Keratinocyte (primary cell): ENCODE results near the gene ARHGAP8. TPM values are rescaled to one million over a fixed set of nuclear protein-coding genes. Genes with fewer than 3 reads are reported as not detected.

ENCODE experiments used
- DNase-seq: peaks from one replicate; pipeline ENCODE4 v3.0.0-alpha.2; 2011; ENCODE audit warnings: low read depth, missing footprints, low spot score
- FAIRE-seq: peaks from 2 replicates; lab custom pipeline; 2011; peaks lifted over from hg19 to GRCh38; lab: Jason Lieb, UNC
- H2AFZ ChIP-seq: 2 replicates; pipeline ENCODE4 v1.6.0; 2012; ENCODE audit warnings: low read length, control low read depth, inconsistent platforms; ENCODE audit not compliant: control insufficient read depth
- H3K27ac ChIP-seq: 2 replicates; pipeline ENCODE4 v1.5.1; 2011; ENCODE audit warnings: low read length; ENCODE audit not compliant: control insufficient read depth, insufficient read depth
- H3K27me3 ChIP-seq: 3 replicates; pipeline ENCODE4 v1.6.0; 2011; ENCODE audit warnings: low read length; ENCODE audit not compliant: control insufficient read depth, insufficient read depth; ENCODE audit errors: extremely low read depth
- H3K36me3 ChIP-seq, 2 experiments: 2 replicates in 1 of 2; 3 replicates in 1 of 2; pipeline ENCODE4 v1.5.1; 2011; ENCODE audit warnings: low read length in 2 of 2, mild to moderate bottlenecking in 1 of 2; ENCODE audit not compliant: control insufficient read depth in 2 of 2, insufficient read depth in 2 of 2; ENCODE audit errors: extremely low read depth in 1 of 2
- H3K4me1 ChIP-seq: 3 replicates; pipeline ENCODE4 v1.5.1; 2011; ENCODE audit warnings: low read length; ENCODE audit not compliant: control insufficient read depth, insufficient read depth; ENCODE audit errors: extremely low read depth
- H3K4me2 ChIP-seq: 3 replicates; pipeline ENCODE4 v1.6.0; 2011; ENCODE audit warnings: low read depth, low read length; ENCODE audit not compliant: control insufficient read depth, insufficient read depth; ENCODE audit errors: extremely low read depth
- H3K4me3 ChIP-seq, 3 experiments: fragments of 200-600 bp in 1 of 3; sonication (generic) in 1 of 3; 2 replicates in 2 of 3; 3 replicates in 1 of 3; pipeline ENCODE4 v1.5.1; 2011 to 2016; ENCODE audit warnings: low read length in 3 of 3, mild to moderate bottlenecking in 3 of 3, control low read depth in 2 of 3, inconsistent platforms in 1 of 3, low read depth in 1 of 3, mixed read lengths in 1 of 3, mixed run types in 1 of 3, moderate library complexity in 1 of 3; ENCODE audit not compliant: control insufficient read depth in 2 of 3, insufficient read depth in 2 of 3; ENCODE audit errors: extremely low read depth in 1 of 3
- H3K79me2 ChIP-seq: 2 replicates; pipeline ENCODE4 v1.6.0; 2012; ENCODE audit warnings: low read length; ENCODE audit not compliant: control insufficient read depth, insufficient read depth
- H3K9ac ChIP-seq: 3 replicates; pipeline ENCODE4 v1.6.0; 2011; ENCODE audit warnings: low read length; ENCODE audit not compliant: control insufficient read depth, insufficient read depth; ENCODE audit errors: extremely low read depth
- H3K9me1 ChIP-seq: 3 replicates; pipeline ENCODE4 v1.6.0; 2011; ENCODE audit warnings: low read length; ENCODE audit not compliant: control insufficient read depth, insufficient read depth; ENCODE audit errors: extremely low read depth
- H3K9me3 ChIP-seq: 2 replicates; pipeline ENCODE4 v1.5.1; 2012; ENCODE audit warnings: low read depth, low read length; ENCODE audit not compliant: control insufficient read depth
- H4K20me1 ChIP-seq: 3 replicates; pipeline ENCODE4 v1.6.0; 2011; ENCODE audit warnings: low read length; ENCODE audit not compliant: control insufficient read depth, insufficient read depth; ENCODE audit errors: extremely low read depth
- EZH2 ChIP-seq: IDR thresholded peaks from one replicate; pipeline ENCODE4 v1.6.1; 2012; ENCODE audit warnings: inconsistent platforms, mild to moderate bottlenecking, low read length, moderate library complexity
- dilution Hi-C: fragments of 300-500 bp; cut with MboI; formaldehyde crosslinking; loops from one replicate; pipeline ENCODE4 v1.7.0; 2020; ENCODE audit warnings: low sequenced_read_pairs; ENCODE audit not compliant: extremely low pct_ligation_motif_present
- polyA plus RNA-seq, 5 experiments: library from polyadenylated mRNA; depleted of rRNA in 3 of 5; stranded (reverse) in 3 of 5; stranded (forward) in 1 of 5; unstranded in 1 of 5; fragments of >200 nt; gene quantifications; 1 replicate in 1 of 5; 2 replicates in 3 of 5; 3 replicates in 1 of 5; pipeline versions ENCODE4 v1.2.1 to v1.2.3, GENCODE V29; 2011 to 2012; ENCODE audit warnings: missing spikeins in 2 of 5, low read depth in 1 of 5, low replicate concordance in 1 of 5
- TF ChIP-seq, protein P1 (sequence below), 3 experiments: IDR thresholded peaks in 1 of 3; conservative IDR thresholded peaks in 1 of 3; optimal IDR thresholded peaks in 1 of 3; 2 replicates in 2 of 3; 3 replicates in 1 of 3; pipeline versions ENCODE3 to v1.5.1; 2011; ENCODE audit warnings: low read length in 3 of 3, mild to moderate bottlenecking in 3 of 3, moderate library complexity in 2 of 3, control low read depth in 1 of 3, inconsistent platforms in 1 of 3; ENCODE audit not compliant: insufficient read depth in 2 of 3; ENCODE audit errors: extremely low read depth in 1 of 3

The ARHGAP8 gene
- polyA plus RNA-seq, 1 donor (not counting 4 experiments of a cell fraction or from before 2014, with no cell fraction given) = 21.3 TPM

DNA sequence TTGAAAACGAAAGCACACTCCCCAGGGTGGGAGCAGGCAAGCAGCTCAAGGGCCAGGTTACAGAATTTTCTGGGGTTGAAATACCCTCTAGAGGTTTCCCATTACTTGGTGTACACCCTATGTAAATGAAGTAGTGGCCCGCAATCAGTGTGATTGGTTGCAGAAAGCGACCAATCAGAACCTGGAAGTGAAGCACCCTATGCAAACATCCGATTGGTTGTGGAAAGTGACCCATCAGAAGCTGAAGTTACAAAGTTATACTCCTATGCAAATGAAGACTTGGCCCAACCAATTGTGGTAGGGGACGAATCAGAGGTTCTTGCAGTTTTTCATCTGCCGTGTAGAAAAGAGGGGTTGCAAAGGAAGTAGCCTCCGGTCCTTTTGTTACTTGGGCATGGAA, 31.2 kb upstream of the ARHGAP8 start:
- no peak for FAIRE-seq
- Histone ChIP-seq H3K27ac (no peak overlapping the region), H3K4me3 (no peak overlapping the region), H3K4me1 (no peaks in the 10 kb centered on the region), H3K79me2 (no peaks in the 10 kb centered on the region), H4K20me1 (no peaks in the 10 kb centered on the region), H3K4me2 (no peak overlapping the region), H3K9me3 (no peaks in the 10 kb centered on the region), H3K36me3 (peaks cover 14 to 16% of the 10 kb centered on the region in 2 experiments), H3K27me3 (no peaks in the 10 kb centered on the region), H2AFZ (no peak overlapping the region), H3K9ac (no peak overlapping the region), H3K9me1 (no peaks in the 10 kb centered on the region)
- no peak for TF ChIP-seq EZH2
- no peak for DNase-seq
- dilution Hi-C loops = no loop called here

DNA sequence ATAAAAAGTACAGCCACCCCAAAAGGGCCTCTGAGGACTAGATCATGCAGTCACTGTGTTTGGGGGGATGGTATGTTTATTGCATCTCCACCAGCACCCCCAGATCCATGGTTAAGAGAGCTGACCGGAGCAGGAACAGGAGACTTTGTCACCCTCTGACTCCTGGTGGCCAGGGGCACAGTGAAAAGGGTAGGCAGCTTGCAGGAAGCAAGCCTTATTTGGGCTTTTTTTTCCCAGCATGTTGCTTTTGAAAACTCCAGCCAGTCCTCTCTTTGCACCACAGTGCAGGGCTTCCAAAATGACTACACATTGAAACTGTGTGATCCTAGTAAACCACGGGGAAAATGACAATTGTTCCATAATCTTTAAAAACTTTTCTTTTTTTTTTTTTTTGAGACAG, 29.8 kb upstream of the ARHGAP8 start:
- Histone ChIP-seq H3K4me2 (no peak overlapping the region), H3K9me3 (no peaks in the 10 kb centered on the region), H3K36me3 (peaks cover 15 to 23% of the 10 kb centered on the region in 2 experiments), H3K27ac (no peak overlapping the region), H3K4me3 (no peak overlapping the region), H3K4me1 (no peaks in the 10 kb centered on the region), H4K20me1 (no peaks in the 10 kb centered on the region), H3K9me1 (no peaks in the 10 kb centered on the region), H3K9ac (no peak overlapping the region), H3K79me2 (no peaks in the 10 kb centered on the region), H3K27me3 (no peaks in the 10 kb centered on the region), H2AFZ (no peak overlapping the region)
- DNase-seq (no peak), FAIRE-seq (no peak)
- no peak for TF ChIP-seq EZH2
- TF ChIP-seq, protein P1, sequence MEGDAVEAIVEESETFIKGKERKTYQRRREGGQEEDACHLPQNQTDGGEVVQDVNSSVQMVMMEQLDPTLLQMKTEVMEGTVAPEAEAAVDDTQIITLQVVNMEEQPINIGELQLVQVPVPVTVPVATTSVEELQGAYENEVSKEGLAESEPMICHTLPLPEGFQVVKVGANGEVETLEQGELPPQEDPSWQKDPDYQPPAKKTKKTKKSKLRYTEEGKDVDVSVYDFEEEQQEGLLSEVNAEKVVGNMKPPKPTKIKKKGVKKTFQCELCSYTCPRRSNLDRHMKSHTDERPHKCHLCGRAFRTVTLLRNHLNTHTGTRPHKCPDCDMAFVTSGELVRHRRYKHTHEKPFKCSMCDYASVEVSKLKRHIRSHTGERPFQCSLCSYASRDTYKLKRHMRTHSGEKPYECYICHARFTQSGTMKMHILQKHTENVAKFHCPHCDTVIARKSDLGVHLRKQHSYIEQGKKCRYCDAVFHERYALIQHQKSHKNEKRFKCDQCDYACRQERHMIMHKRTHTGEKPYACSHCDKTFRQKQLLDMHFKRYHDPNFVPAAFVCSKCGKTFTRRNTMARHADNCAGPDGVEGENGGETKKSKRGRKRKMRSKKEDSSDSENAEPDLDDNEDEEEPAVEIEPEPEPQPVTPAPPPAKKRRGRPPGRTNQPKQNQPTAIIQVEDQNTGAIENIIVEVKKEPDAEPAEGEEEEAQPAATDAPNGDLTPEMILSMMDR (optimal IDR thresholded peaks at IDR 0.05 in 1 of 3, IDR thresholded peaks at IDR 0.05 in 1 of 3, conservative IDR thresholded peaks at IDR 0.05 in 1 of 3; ENCODE audit: extremely low read depth in 1 of 3, insufficient read depth in 2 of 3, low read length in 3 of 3) = no peak
- dilution Hi-C loops = no loop called here

DNA sequence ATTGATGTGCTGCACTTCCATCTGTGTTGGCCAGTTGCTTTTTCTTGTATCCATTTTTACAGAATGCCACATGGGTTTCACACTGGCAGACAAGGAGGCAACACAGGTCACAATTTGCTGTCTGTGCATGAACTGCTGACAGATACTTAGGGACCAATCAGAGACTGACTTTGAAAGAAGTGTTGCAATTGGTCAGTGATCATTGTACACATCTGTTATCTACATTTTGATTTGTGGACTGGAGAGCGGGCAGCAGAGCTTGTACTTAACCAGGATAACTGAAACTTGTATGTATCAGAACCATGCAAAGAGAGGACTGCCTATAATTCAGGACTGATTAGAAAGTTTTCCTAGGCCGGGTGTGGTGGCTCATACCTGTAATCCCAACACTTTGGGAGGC, 28.6 kb upstream of the ARHGAP8 start:
- Histone ChIP-seq H3K9ac (no peak overlapping the region), H3K4me3 (no peak overlapping the region), H3K79me2 (no peaks in the 10 kb centered on the region), H3K27me3 (no peaks in the 10 kb centered on the region), H3K4me1 (no peaks in the 10 kb centered on the region), H3K9me3 (no peaks in the 10 kb centered on the region), H3K4me2 (no peak overlapping the region), H3K36me3 (peaks cover 15 to 19% of the 10 kb centered on the region in 2 experiments), H3K9me1 (no peaks in the 10 kb centered on the region), H4K20me1 (no peaks in the 10 kb centered on the region), H2AFZ (no peak overlapping the region), H3K27ac (no peak overlapping the region)
- dilution Hi-C loops = no loop called here
- TF ChIP-seq, protein P1 (optimal IDR thresholded peaks at IDR 0.05 in 1 of 3, IDR thresholded peaks at IDR 0.05 in 1 of 3, conservative IDR thresholded peaks at IDR 0.05 in 1 of 3; ENCODE audit: extremely low read depth in 1 of 3, insufficient read depth in 2 of 3, low read length in 3 of 3) = no peak
- TF ChIP-seq EZH2 = no peak
- FAIRE-seq (no peak), DNase-seq (no peak)
